ENCODE results near the gene PRDM12.

DNA sequence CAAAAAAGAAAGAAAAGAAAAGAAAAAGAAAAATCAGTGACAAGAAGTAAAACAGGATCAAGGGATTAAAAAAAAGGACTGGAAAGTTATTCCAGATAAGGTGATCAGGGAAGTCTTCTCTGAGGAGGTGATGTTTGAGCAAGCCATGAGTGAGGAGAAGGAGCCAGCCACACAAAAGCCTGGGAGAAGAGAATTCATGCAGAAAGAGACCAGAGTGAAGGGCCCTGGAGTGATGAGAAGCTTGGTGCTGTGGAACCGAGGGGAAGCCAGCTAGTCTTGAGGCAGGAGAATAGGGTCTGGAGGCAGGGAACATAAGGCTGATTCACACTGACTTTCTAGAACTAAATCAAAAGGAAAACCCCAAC lies 25.2 kb downstream of the PRDM12 start:
- TF ChIP-seq, protein P1, sequence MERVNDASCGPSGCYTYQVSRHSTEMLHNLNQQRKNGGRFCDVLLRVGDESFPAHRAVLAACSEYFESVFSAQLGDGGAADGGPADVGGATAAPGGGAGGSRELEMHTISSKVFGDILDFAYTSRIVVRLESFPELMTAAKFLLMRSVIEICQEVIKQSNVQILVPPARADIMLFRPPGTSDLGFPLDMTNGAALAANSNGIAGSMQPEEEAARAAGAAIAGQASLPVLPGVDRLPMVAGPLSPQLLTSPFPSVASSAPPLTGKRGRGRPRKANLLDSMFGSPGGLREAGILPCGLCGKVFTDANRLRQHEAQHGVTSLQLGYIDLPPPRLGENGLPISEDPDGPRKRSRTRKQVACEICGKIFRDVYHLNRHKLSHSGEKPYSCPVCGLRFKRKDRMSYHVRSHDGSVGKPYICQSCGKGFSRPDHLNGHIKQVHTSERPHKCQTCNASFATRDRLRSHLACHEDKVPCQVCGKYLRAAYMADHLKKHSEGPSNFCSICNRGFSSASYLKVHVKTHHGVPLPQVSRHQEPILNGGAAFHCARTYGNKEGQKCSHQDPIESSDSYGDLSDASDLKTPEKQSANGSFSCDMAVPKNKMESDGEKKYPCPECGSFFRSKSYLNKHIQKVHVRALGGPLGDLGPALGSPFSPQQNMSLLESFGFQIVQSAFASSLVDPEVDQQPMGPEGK (CRISPR knock-in tag; IDR thresholded peaks at IDR 0.05; ENCODE audit: borderline replicate concordance), result no peak
- TF ChIP-seq, protein P2, sequence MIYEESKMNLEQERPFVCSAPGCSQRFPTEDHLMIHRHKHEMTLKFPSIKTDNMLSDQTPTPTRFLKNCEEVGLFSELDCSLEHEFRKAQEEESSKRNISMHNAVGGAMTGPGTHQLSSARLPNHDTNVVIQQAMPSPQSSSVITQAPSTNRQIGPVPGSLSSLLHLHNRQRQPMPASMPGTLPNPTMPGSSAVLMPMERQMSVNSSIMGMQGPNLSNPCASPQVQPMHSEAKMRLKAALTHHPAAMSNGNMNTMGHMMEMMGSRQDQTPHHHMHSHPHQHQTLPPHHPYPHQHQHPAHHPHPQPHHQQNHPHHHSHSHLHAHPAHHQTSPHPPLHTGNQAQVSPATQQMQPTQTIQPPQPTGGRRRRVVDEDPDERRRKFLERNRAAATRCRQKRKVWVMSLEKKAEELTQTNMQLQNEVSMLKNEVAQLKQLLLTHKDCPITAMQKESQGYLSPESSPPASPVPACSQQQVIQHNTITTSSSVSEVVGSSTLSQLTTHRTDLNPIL (CRISPR knock-in tag; IDR thresholded peaks at IDR 0.05; ENCODE audit: low read depth), result no peak
- TF ChIP-seq ISL1 (CRISPR knock-in tag; IDR thresholded peaks at IDR 0.05), result no peak
- TF ChIP-seq ZNF70 (CRISPR knock-in tag; IDR thresholded peaks at IDR 0.05), result no peak
- TF ChIP-seq ZNF8 (CRISPR knock-in tag; IDR thresholded peaks at IDR 0.05), result no peak
- no peak for TF ChIP-seq ZC3H10 (CRISPR knock-in tag; IDR thresholded peaks at IDR 0.05)
- no peak for TF ChIP-seq BACH2 (CRISPR knock-in tag; IDR thresholded peaks at IDR 0.05; ENCODE audit: borderline replicate concordance)
- TF ChIP-seq ZFP3 (CRISPR knock-in tag; IDR thresholded peaks at IDR 0.05), result no peak
- TF ChIP-seq ZFP30 (CRISPR knock-in tag; IDR thresholded peaks at IDR 0.05), result no peak
- TF ChIP-seq, protein P3, sequence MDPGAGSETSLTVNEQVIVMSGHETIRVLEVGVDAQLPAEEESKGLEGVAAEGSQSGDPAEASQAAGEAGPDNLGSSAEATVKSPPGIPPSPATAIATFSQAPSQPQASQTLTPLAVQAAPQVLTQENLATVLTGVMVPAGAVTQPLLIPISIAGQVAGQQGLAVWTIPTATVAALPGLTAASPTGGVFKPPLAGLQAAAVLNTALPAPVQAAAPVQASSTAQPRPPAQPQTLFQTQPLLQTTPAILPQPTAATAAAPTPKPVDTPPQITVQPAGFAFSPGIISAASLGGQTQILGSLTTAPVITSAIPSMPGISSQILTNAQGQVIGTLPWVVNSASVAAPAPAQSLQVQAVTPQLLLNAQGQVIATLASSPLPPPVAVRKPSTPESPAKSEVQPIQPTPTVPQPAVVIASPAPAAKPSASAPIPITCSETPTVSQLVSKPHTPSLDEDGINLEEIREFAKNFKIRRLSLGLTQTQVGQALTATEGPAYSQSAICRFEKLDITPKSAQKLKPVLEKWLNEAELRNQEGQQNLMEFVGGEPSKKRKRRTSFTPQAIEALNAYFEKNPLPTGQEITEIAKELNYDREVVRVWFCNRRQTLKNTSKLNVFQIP (CRISPR knock-in tag; IDR thresholded peaks at IDR 0.05; ENCODE audit: borderline replicate concordance, low read depth), result no peak

Measured in SK-N-SH treated with all-trans-retinoic acid at 6 μM for 48 hours (cell line).